Lung (tissue), 12 donors: ENCODE data around the gene PMAIP1. TPM values are rescaled to one million over a fixed set of nuclear protein-coding genes. Genes with fewer than 3 reads are reported as not detected.

Experiments used
- ATAC-seq: fragments of 200-7000 bp; cut with Tn5 transposase; one replicate; pipeline ENCODE4 v1.9.1; 2020; ENCODE audit warnings: moderate number of reproducible peaks; ENCODE audit not compliant: insufficient read depth, low FRiP score
- DNase-seq, 3 donors: peaks; one replicate each; pipeline ENCODE4 v3.0.0-alpha.2; 2013 to 2017
- H3K27ac ChIP-seq, 2 donors: one replicate each; pipeline ENCODE4 v1.5.1; 2013; ENCODE audit warnings: mild to moderate bottlenecking in 2 of 2, moderate library complexity in 2 of 2, control low read depth in 1 of 2, inconsistent platforms in 1 of 2, low read depth in 1 of 2, low read length in 1 of 2
- H3K27me3 ChIP-seq, 3 donors: one replicate each; pipeline ENCODE4 v1.5.1; 2013; ENCODE audit warnings: low read length in 2 of 3; ENCODE audit not compliant: control insufficient read depth in 3 of 3, insufficient read depth in 3 of 3
- H3K36me3 ChIP-seq, 4 donors: one replicate each; pipeline ENCODE4 v1.5.1; 2013; ENCODE audit warnings: low read length in 4 of 4, mild to moderate bottlenecking in 1 of 4, moderate library complexity in 1 of 4; ENCODE audit not compliant: control insufficient read depth in 4 of 4, insufficient read depth in 4 of 4
- H3K4me1 ChIP-seq, 5 donors: one replicate each; pipeline ENCODE4 v1.5.1; 2013; ENCODE audit warnings: low read length in 5 of 5, mild to moderate bottlenecking in 2 of 5, moderate library complexity in 1 of 5; ENCODE audit not compliant: control insufficient read depth in 5 of 5, insufficient read depth in 5 of 5
- H3K4me3 ChIP-seq: one replicate; pipeline ENCODE4 v1.5.1; 2013; ENCODE audit warnings: mild to moderate bottlenecking, control low read depth, moderate library complexity
- H3K9ac ChIP-seq, 2 donors: one replicate each; pipeline ENCODE4 v1.5.1; 2013; ENCODE audit warnings: low read length in 2 of 2, control low read depth in 1 of 2; ENCODE audit not compliant: insufficient read depth in 1 of 2
- H3K9me3 ChIP-seq, 4 donors: one replicate each; pipeline ENCODE4 v1.5.1; 2013; ENCODE audit warnings: low read length in 3 of 4, mild to moderate bottlenecking in 1 of 4, moderate library complexity in 1 of 4; ENCODE audit not compliant: control insufficient read depth in 4 of 4, insufficient read depth in 3 of 4
- WGBS, 2 donors: extraction: QIAGEN DNeasy Blood & Tissue Kit; methylation state at CpG; one replicate each; pipeline ENCODE4 v1.1.7; 2013; 5-methylcytosine and 5-hydroxymethylcytosine counted together
- polyA plus RNA-seq, 2 donors: library from polyadenylated mRNA; stranded (reverse); fragments of 200-250 nt; gene quantifications; one replicate each; pipeline ENCODE4 v1.2.1, GENCODE V29; 2013
- total RNA-seq, 2 donors: library from RNA; depleted of rRNA in 1 of 2; stranded (reverse); fragments of >200 nt in 1 of 2; gene quantifications; one replicate each; pipeline ENCODE4 v1.2.1, GENCODE V29; 2014 to 2021
- TF ChIP-seq, protein P1 (sequence below): IDR thresholded peaks from 2 replicates; pipeline ENCODE4 v1.5.1; 2012; ENCODE audit warnings: mild to moderate bottlenecking; ENCODE audit errors: control extremely low read depth, extremely low read depth
- donor health status: control.
- donor health status: control.
- donor health status: Bipolar disorder and iron deficiency.
- donor health status: healthy.
- donor health status: DM: yes; HTN: yes; CAD: no.

The PMAIP1 gene
- total and polyA plus RNA-seq, 4 donors, result 2.4 to 9.4 (median 4.7) TPM

DNA sequence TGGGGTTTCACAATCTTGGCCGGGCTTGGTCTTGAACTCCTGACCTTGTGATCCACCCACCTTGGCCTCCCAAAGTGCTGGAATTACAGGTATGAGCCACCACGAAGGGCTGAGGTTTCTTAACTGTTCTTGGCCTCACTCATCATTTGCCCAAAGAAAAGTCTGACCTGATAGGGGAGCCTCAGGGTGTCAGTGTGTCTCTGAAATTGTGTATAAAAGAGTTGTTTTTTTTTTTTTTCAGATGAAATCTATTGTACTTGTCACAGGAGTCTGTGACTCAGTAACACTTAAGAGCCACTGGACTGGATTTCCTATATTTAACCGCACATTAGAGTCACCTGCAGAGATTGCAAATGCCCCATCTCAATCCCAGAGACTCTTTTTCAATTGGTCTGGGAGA, 16.9 kb downstream of the PMAIP1 start:
- Histone ChIP-seq H3K4me1 (no peaks in the 10 kb centered on the region), H3K27me3 (no peaks in the 10 kb centered on the region), H3K9me3 (peaks cover 0 to 7% (median 3%) of the 10 kb centered on the region in 4 donors), H3K27ac (no peak overlapping the region), H3K4me3 (no peak overlapping the region), H3K9ac (no peak overlapping the region), H3K36me3 (no peaks in the 10 kb centered on the region)
- TF ChIP-seq, protein P1, sequence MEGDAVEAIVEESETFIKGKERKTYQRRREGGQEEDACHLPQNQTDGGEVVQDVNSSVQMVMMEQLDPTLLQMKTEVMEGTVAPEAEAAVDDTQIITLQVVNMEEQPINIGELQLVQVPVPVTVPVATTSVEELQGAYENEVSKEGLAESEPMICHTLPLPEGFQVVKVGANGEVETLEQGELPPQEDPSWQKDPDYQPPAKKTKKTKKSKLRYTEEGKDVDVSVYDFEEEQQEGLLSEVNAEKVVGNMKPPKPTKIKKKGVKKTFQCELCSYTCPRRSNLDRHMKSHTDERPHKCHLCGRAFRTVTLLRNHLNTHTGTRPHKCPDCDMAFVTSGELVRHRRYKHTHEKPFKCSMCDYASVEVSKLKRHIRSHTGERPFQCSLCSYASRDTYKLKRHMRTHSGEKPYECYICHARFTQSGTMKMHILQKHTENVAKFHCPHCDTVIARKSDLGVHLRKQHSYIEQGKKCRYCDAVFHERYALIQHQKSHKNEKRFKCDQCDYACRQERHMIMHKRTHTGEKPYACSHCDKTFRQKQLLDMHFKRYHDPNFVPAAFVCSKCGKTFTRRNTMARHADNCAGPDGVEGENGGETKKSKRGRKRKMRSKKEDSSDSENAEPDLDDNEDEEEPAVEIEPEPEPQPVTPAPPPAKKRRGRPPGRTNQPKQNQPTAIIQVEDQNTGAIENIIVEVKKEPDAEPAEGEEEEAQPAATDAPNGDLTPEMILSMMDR, result no peak
- 76 to 85% methylated on average over 3 of the region's 3 CpGs for WGBS, 2 donors
- ATAC-seq (no peak), DNase-seq (no peak)

- 43 to 63% methylated on average over 5 of the region's 5 CpGs for WGBS, 2 donors
- no peak overlapping the region for H3K4me3 ChIP-seq
- H3K9ac ChIP-seq, result no peak overlapping the region
- H3K27me3 ChIP-seq, result no peaks in the 10 kb centered on the region
- H3K27ac ChIP-seq, result no peak overlapping the region
- no peak for DNase-seq
- ATAC-seq, result no peak
- H3K4me1 ChIP-seq, result no peaks in the 10 kb centered on the region
- H3K36me3 ChIP-seq, result no peaks in the 10 kb centered on the region
- peaks cover 0 to 8% (median 3%) of the 10 kb centered on the region in 4 donors for H3K9me3 ChIP-seq
- TF ChIP-seq, protein P1, result no peak
Measured at GRCh38 chr18:59917422-59917821, 17.6 kb downstream of the PMAIP1 start.

GRCh38 chr18:59918320-59918755, 18.5 kb downstream of the PMAIP1 start:
- no peaks in the 10 kb centered on the region for H3K27me3 ChIP-seq
- H3K9me3 ChIP-seq, result peaks cover 0 to 4% (median 1%) of the 10 kb centered on the region in 4 donors
- H3K27ac ChIP-seq, result no peak overlapping the region
- TF ChIP-seq, protein P1, result no peak
- no peak overlapping the region for H3K9ac ChIP-seq
- no peak overlapping the region for H3K4me3 ChIP-seq
- no peaks in the 10 kb centered on the region for H3K36me3 ChIP-seq
- WGBS, 2 donors, result 16 to 43% methylated on average over 9 of the region's 9 CpGs
- H3K4me1 ChIP-seq, result no peaks in the 10 kb centered on the region
- DNase-seq (peak in 1 of 3 donors; percentile 25), ATAC-seq (peak; percentile 53)

- WGBS, 2 donors, result 86 to 88% methylated on average over 6 of the region's 6 CpGs
- no peak overlapping the region for H3K4me3 ChIP-seq
- H3K27ac ChIP-seq, result no peak overlapping the region
- no peak overlapping the region for H3K9ac ChIP-seq
- H3K36me3 ChIP-seq, result no peaks in the 10 kb centered on the region
- no peaks in the 10 kb centered on the region for H3K4me1 ChIP-seq
- H3K27me3 ChIP-seq, result no peaks in the 10 kb centered on the region
- TF ChIP-seq, protein P1, result no peak
- DNase-seq (no peak), ATAC-seq (no peak)
- H3K9me3 ChIP-seq, result peaks cover 0 to 4% (median 1%) of the 10 kb centered on the region in 4 donors
Measured at GRCh38 chr18:59918997-59919396, 19.2 kb downstream of the PMAIP1 start.
